Neural cell (in vitro differentiated cells): ENCODE results near the gene TMEM92. TPM values are rescaled to one million over a fixed set of nuclear protein-coding genes. Genes with fewer than 3 reads are reported as not detected.

Experiments
- H2AFZ ChIP-seq: fragments of 200-600, 300-800 bp; sonication (generic), shearing (Covaris generic); 2 replicates; pipeline ENCODE4 v1.6.0; 2014; ENCODE audit warnings: low read depth, mild to moderate bottlenecking, antibody characterized with exemption, low read length, moderate library complexity
- H3F3A ChIP-seq: fragments of 200-600 bp; shearing (Covaris generic); 2 replicates; pipeline ENCODE4 v1.6.1; 2016; ENCODE audit warnings: mild to moderate bottlenecking, moderate library complexity, mixed read lengths, antibody characterized with exemption, low read length; ENCODE audit not compliant: insufficient read depth, poor library complexity, severe bottlenecking
- H3K27ac ChIP-seq: fragments of 200-600, 300-800 bp; sonication (generic), shearing (Covaris generic); 2 replicates; pipeline ENCODE4 v1.5.1; 2014; ENCODE audit warnings: mild to moderate bottlenecking, low read length, moderate library complexity
- H3K27me3 ChIP-seq: fragments of 300-800, 200-600 bp; sonication (generic), shearing (Covaris generic); 2 replicates; pipeline ENCODE4 v1.6.0; 2014; ENCODE audit warnings: mild to moderate bottlenecking, low read depth, low read length, moderate library complexity; ENCODE audit not compliant: insufficient read depth
- H3K36me3 ChIP-seq: fragments of 300-800, 200-600 bp; sonication (generic), shearing (Covaris generic); 2 replicates; pipeline ENCODE4 v1.5.1; 2014; ENCODE audit warnings: mild to moderate bottlenecking, antibody characterized with exemption, low read length, moderate library complexity; ENCODE audit not compliant: insufficient read depth
- H3K4me2 ChIP-seq: fragments of 300-800, 200-600 bp; sonication (generic), shearing (Covaris generic); 2 replicates; pipeline ENCODE4 v1.6.0; 2014; ENCODE audit warnings: mild to moderate bottlenecking, low read length
- H3K4me3 ChIP-seq: fragments of 300-800, 200-600 bp; sonication (generic), shearing (Covaris generic); 2 replicates; pipeline ENCODE4 v1.5.1; 2014; ENCODE audit warnings: mild to moderate bottlenecking, low read length, moderate library complexity
- H3K79me2 ChIP-seq: fragments of 200-600 bp; shearing (Covaris generic); replicated peaks from 2 replicates; pipeline ENCODE4 v1.6.0; 2014; ENCODE audit warnings: mild to moderate bottlenecking, low read length, moderate library complexity; ENCODE audit not compliant: insufficient read depth
- H3K9ac ChIP-seq: fragments of 300-800, 200-600 bp; sonication (generic), shearing (Covaris generic); 2 replicates; pipeline ENCODE4 v1.6.1; 2016; ENCODE audit warnings: mild to moderate bottlenecking, low read length, mixed read lengths
- H3K9me2 ChIP-seq: fragments of 200-600 bp; shearing (Covaris generic); 2 replicates; pipeline ENCODE4 v1.6.1; 2016; ENCODE audit warnings: mild to moderate bottlenecking, low read length, mixed read lengths; ENCODE audit not compliant: insufficient read depth
- H3K9me3 ChIP-seq: fragments of 200-600, 300-800 bp; sonication (generic), shearing (Covaris generic); 2 replicates; pipeline ENCODE4 v1.6.1; 2016; ENCODE audit warnings: mild to moderate bottlenecking, mixed run types, low read length, moderate library complexity, mixed read lengths
- H4K20me1 ChIP-seq: fragments of 200-600 bp; shearing (Covaris generic); 2 replicates; pipeline ENCODE4 v1.6.1; 2016; ENCODE audit warnings: mild to moderate bottlenecking, mixed run types; ENCODE audit not compliant: insufficient read depth
- EP300 ChIP-seq: fragments of 450-650 bp; conservative IDR thresholded peaks from 2 replicates; pipeline ENCODE4 v1.6.1; 2014; ENCODE audit warnings: antibody characterized with exemption, mild to moderate bottlenecking, moderate library complexity; ENCODE audit not compliant: poor library complexity, severe bottlenecking
- EZH2 ChIP-seq: fragments of 200-600, 300-800 bp; shearing (Covaris generic), sonication (generic); IDR thresholded peaks from 2 replicates; pipeline ENCODE4 v1.6.1; 2014; ENCODE audit warnings: antibody characterized with exemption, low read length, borderline replicate concordance, mild to moderate bottlenecking; ENCODE audit not compliant: insufficient read depth, poor library complexity, severe bottlenecking
- MXI1 ChIP-seq: fragments of 450-650 bp; conservative IDR thresholded peaks from 2 replicates; pipeline ENCODE4 v1.6.1; 2014; ENCODE audit warnings: antibody characterized with exemption, mild to moderate bottlenecking; ENCODE audit not compliant: poor library complexity, severe bottlenecking
- POLR2AphosphoS5 ChIP-seq: IDR thresholded peaks from 2 replicates; pipeline ENCODE4 v1.6.1; 2012
- RAD21 ChIP-seq: fragments of 450-650 bp; conservative IDR thresholded peaks from 2 replicates; pipeline ENCODE4 v1.6.1; 2014; ENCODE audit warnings: antibody characterized with exemption, mild to moderate bottlenecking, moderate library complexity
- SMC3 ChIP-seq: fragments of 450-650 bp; conservative IDR thresholded peaks from 2 replicates; pipeline ENCODE4 v1.6.1; 2014; ENCODE audit warnings: antibody characterized with exemption, mild to moderate bottlenecking, moderate library complexity; ENCODE audit not compliant: poor library complexity
- TAF1 ChIP-seq: IDR thresholded peaks from 2 replicates; pipeline ENCODE4 v1.6.1; 2012; ENCODE audit warnings: low read depth
- polyA plus RNA-seq: library from polyadenylated mRNA; depleted of rRNA; stranded (reverse); fragments of >200 nt; gene quantifications from 2 replicates; pipeline ENCODE4 v1.2.3, GENCODE V29; 2014
- TF ChIP-seq, protein P1 (sequence below): fragments of 450-650 bp; IDR thresholded peaks from 2 replicates; pipeline ENCODE4 v1.5.1; 2014; ENCODE audit warnings: antibody characterized with exemption, mild to moderate bottlenecking, moderate library complexity; ENCODE audit not compliant: poor library complexity, severe bottlenecking
- TF ChIP-seq, protein P2 (sequence below): IDR thresholded peaks from 2 replicates; pipeline ENCODE4 v1.6.1; 2012; ENCODE audit warnings: borderline replicate concordance

TMEM92 gene
- polyA plus RNA-seq, 1 donor from 2014 or later: not detected

DNA sequence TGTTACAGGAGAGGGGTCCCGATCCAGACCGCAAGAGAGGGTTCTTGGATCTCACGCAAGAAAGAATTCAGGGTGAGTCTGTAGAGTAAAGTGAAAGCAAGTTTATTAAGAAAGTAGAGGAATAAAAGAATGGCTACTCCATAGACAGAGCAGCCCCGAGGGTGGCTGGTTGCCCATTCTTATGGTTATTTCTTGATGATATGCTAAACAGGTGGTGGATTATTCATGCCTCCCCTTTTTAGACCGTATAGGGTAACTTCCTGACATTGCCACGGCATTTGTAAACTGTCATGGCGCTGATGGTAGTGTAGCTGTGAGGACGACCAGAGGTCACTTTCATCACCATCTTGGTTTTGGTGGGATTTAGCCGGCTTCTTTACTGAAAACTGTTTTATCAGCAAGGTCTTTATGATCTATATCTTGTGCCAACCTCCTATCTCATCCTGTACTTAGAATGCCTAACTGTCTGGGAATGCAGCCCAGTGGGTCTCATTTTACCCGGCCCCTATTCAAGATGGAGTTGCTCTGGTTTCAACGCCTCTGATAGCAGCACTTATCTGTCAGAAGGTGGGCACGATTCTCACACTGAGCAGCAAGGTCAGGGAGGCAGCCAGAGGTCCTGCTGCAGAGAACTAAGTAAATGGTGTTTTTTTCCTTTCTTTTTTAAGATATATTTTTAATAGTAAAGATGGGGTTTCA is 45.2 kb downstream of the TMEM92 start:
- Histone ChIP-seq H3K27me3 (no peaks in the 10 kb centered on the region), H4K20me1 (no peaks in the 10 kb centered on the region), H3K4me2 (no peak overlapping the region), H3K9ac (no peak overlapping the region), H3K9me3 (no peaks in the 10 kb centered on the region), H3K4me3 (no peak overlapping the region), H3K79me2 (no peaks in the 10 kb centered on the region), H3K36me3 (no peaks in the 10 kb centered on the region), H3K9me2 (no peaks in the 10 kb centered on the region), H3F3A (no peaks in the 10 kb centered on the region), H2AFZ (no peak overlapping the region), H3K27ac (no peak overlapping the region)
- TF ChIP-seq EP300 (no peak), TAF1 (no peak), RAD21 (no peak), POLR2AphosphoS5 (no peak), MXI1 (no peak), EZH2 (no peak), SMC3 (no peak)
- TF ChIP-seq, protein P1, sequence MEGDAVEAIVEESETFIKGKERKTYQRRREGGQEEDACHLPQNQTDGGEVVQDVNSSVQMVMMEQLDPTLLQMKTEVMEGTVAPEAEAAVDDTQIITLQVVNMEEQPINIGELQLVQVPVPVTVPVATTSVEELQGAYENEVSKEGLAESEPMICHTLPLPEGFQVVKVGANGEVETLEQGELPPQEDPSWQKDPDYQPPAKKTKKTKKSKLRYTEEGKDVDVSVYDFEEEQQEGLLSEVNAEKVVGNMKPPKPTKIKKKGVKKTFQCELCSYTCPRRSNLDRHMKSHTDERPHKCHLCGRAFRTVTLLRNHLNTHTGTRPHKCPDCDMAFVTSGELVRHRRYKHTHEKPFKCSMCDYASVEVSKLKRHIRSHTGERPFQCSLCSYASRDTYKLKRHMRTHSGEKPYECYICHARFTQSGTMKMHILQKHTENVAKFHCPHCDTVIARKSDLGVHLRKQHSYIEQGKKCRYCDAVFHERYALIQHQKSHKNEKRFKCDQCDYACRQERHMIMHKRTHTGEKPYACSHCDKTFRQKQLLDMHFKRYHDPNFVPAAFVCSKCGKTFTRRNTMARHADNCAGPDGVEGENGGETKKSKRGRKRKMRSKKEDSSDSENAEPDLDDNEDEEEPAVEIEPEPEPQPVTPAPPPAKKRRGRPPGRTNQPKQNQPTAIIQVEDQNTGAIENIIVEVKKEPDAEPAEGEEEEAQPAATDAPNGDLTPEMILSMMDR: no peak

DNA sequence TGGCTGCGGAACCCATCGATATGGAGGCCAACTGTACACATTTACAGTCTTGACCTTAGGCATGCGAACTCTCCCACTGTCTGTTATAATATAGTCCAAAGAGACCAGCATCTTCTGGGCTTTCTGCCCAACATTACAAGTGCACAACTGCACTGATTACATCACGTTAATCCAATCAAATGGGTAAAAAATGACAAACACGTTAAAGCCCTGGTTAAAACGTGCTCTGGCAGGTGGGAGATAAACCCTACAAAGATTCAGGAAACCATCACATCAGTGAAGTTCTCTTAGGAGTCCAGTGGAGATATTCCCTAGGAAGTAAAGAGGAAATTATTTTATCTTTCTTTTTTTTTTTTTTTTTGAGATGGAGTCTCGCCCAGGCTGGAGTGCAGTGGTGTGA is 48.0 kb downstream of the TMEM92 start:
- no peak for TF ChIP-seq TAF1
- no peak for TF ChIP-seq EZH2
- TF ChIP-seq EP300: no peak
- no peak for TF ChIP-seq MXI1
- TF ChIP-seq, protein P2, sequence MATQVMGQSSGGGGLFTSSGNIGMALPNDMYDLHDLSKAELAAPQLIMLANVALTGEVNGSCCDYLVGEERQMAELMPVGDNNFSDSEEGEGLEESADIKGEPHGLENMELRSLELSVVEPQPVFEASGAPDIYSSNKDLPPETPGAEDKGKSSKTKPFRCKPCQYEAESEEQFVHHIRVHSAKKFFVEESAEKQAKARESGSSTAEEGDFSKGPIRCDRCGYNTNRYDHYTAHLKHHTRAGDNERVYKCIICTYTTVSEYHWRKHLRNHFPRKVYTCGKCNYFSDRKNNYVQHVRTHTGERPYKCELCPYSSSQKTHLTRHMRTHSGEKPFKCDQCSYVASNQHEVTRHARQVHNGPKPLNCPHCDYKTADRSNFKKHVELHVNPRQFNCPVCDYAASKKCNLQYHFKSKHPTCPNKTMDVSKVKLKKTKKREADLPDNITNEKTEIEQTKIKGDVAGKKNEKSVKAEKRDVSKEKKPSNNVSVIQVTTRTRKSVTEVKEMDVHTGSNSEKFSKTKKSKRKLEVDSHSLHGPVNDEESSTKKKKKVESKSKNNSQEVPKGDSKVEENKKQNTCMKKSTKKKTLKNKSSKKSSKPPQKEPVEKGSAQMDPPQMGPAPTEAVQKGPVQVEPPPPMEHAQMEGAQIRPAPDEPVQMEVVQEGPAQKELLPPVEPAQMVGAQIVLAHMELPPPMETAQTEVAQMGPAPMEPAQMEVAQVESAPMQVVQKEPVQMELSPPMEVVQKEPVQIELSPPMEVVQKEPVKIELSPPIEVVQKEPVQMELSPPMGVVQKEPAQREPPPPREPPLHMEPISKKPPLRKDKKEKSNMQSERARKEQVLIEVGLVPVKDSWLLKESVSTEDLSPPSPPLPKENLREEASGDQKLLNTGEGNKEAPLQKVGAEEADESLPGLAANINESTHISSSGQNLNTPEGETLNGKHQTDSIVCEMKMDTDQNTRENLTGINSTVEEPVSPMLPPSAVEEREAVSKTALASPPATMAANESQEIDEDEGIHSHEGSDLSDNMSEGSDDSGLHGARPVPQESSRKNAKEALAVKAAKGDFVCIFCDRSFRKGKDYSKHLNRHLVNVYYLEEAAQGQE: no peak
- TF ChIP-seq SMC3: no peak
- no peak for TF ChIP-seq POLR2AphosphoS5
- no peak for TF ChIP-seq RAD21
- TF ChIP-seq, protein P1: no peak
- Histone ChIP-seq H3K27ac (no peak overlapping the region), H3K27me3 (no peaks in the 10 kb centered on the region)

More for the DNA sequence above, 48.0 kb downstream of the TMEM92 start:
- Histone ChIP-seq H3K9me3 (no peaks in the 10 kb centered on the region), H3K79me2 (no peaks in the 10 kb centered on the region), H3K4me3 (no peak overlapping the region), H3K4me2 (no peak overlapping the region), H4K20me1 (no peaks in the 10 kb centered on the region), H3K9ac (no peak overlapping the region), H3F3A (no peaks in the 10 kb centered on the region), H3K9me2 (no peaks in the 10 kb centered on the region), H2AFZ (no peak overlapping the region), H3K36me3 (no peaks in the 10 kb centered on the region)
